Panc1 (cell line): Measurements from ENCODE around the gene PCDHGB5. TPM values are rescaled to one million over a fixed set of nuclear protein-coding genes. Genes with fewer than 3 reads are reported as not detected.

Experiments
- ATAC-seq: fragments of 200-7000 bp; cut with Tn5 transposase; 2 replicates; pipeline ENCODE4 v1.9.1; 2020; ENCODE audit warnings: mild to moderate bottlenecking, moderate library complexity
- BruUV-seq: library from RNA; stranded (reverse); fragments of 400-500 nt; replicated peaks from 2 replicates; lab custom pipeline; 2021; lab: Mats Ljungman, UMichigan
- CTCF ChIA-PET: fragments of 300-600 bp; sonication (Branson Sonifier 250); formaldehyde crosslinking; loops from one replicate; lab custom pipeline; 2022; ENCODE audit warnings: antibody characterized with exemption; lab: Charles Lee
- POLR2A ChIA-PET: fragments of 300-600 bp; sonication (Branson Sonifier 250); formaldehyde crosslinking; loops from one replicate; lab custom pipeline; 2022; ENCODE audit warnings: antibody characterized with exemption; lab: Charles Lee
- DNase-seq: peaks from one replicate; pipeline ENCODE4 v3.0.0-alpha.2; 2010; ENCODE audit warnings: low read depth, low spot score
- H3K27ac ChIP-seq: 2 replicates; pipeline ENCODE4 v1.5.1; 2011; ENCODE audit warnings: mild to moderate bottlenecking, low read length, inconsistent platforms
- H3K27me3 ChIP-seq: fragments of 200-500 bp; sonication (Bioruptor generic); 2 replicates; pipeline ENCODE4 v1.6.0; 2014; ENCODE audit warnings: low read length, inconsistent platforms; ENCODE audit not compliant: control insufficient read depth, insufficient read depth
- H3K36me3 ChIP-seq: fragments of 200-500 bp; sonication (Bioruptor generic); 2 replicates; pipeline ENCODE4 v1.5.1; 2014; ENCODE audit warnings: inconsistent platforms, mild to moderate bottlenecking, low read length, moderate library complexity; ENCODE audit not compliant: control insufficient read depth, insufficient read depth
- H3K4me1 ChIP-seq: 2 replicates; pipeline ENCODE4 v1.5.1; 2011; ENCODE audit warnings: inconsistent platforms, mild to moderate bottlenecking, low read length, moderate library complexity; ENCODE audit not compliant: control insufficient read depth, insufficient read depth
- H3K4me3 ChIP-seq, 2 experiments: 2 replicates each; pipeline ENCODE4 v1.5.1; 2011 to 2012; ENCODE audit warnings: low read depth in 2 of 2, low read length in 2 of 2, mild to moderate bottlenecking in 2 of 2, inconsistent platforms in 1 of 2, moderate library complexity in 1 of 2
- H3K9me3 ChIP-seq: fragments of 200-500 bp; sonication (Bioruptor generic); 2 replicates; pipeline ENCODE4 v1.5.1; 2014; ENCODE audit warnings: low read depth, mild to moderate bottlenecking, inconsistent platforms, low read length, moderate library complexity; ENCODE audit not compliant: control insufficient read depth, insufficient read depth
- POLR2AphosphoS5 ChIP-seq: IDR thresholded peaks from 2 replicates; pipeline ENCODE4 v1.6.1; 2012; ENCODE audit warnings: mild to moderate bottlenecking, low read depth, low read length, moderate library complexity
- REST ChIP-seq, 2 experiments: IDR thresholded peaks; 2 replicates each; pipeline ENCODE4 v1.6.1; 2011 to 2012; ENCODE audit warnings: low read depth in 2 of 2, control low read depth in 1 of 2, low read length in 1 of 2, mild to moderate bottlenecking in 1 of 2, moderate library complexity in 1 of 2; ENCODE audit not compliant: insufficient read depth in 1 of 2
- SIN3A ChIP-seq: IDR thresholded peaks from 2 replicates; pipeline ENCODE4 v1.6.1; 2012; ENCODE audit warnings: low read depth, mild to moderate bottlenecking, low read length, moderate library complexity, borderline replicate concordance; ENCODE audit not compliant: insufficient read depth
- TCF7L2 ChIP-seq: IDR thresholded peaks from 2 replicates; pipeline ENCODE4 v1.6.1; 2011; ENCODE audit warnings: mild to moderate bottlenecking, low read depth, low read length, inconsistent platforms
- in situ Hi-C: cut with HindIII; loops from 2 replicates; pipeline ENCODE4 v1.10.0; 2016; ENCODE audit warnings: low sequenced_read_pairs, low pct_unique_long_range_greater_than_20kb
- intact Hi-C: fragments of 100-400 bp; cut with micrococcal nuclease; formaldehyde crosslinking; loops from one replicate; pipeline ENCODE4 v1.10.0; 2022; ENCODE audit not compliant: unreplicated experiment
- total RNA-seq: library from RNA; stranded (reverse); gene quantifications from one replicate; pipeline ENCODE4 v1.2.1, GENCODE V29; 2021; ENCODE audit not compliant: unreplicated experiment
- TF ChIP-seq, protein P1 (sequence below): fragments of 450-650 bp; IDR thresholded peaks from 2 replicates; pipeline ENCODE4 v1.5.1; 2017; ENCODE audit warnings: mild to moderate bottlenecking

Gene PCDHGB5
- total RNA-seq, 1 experiment from 2014 or later, result 0.87 TPM

DNA sequence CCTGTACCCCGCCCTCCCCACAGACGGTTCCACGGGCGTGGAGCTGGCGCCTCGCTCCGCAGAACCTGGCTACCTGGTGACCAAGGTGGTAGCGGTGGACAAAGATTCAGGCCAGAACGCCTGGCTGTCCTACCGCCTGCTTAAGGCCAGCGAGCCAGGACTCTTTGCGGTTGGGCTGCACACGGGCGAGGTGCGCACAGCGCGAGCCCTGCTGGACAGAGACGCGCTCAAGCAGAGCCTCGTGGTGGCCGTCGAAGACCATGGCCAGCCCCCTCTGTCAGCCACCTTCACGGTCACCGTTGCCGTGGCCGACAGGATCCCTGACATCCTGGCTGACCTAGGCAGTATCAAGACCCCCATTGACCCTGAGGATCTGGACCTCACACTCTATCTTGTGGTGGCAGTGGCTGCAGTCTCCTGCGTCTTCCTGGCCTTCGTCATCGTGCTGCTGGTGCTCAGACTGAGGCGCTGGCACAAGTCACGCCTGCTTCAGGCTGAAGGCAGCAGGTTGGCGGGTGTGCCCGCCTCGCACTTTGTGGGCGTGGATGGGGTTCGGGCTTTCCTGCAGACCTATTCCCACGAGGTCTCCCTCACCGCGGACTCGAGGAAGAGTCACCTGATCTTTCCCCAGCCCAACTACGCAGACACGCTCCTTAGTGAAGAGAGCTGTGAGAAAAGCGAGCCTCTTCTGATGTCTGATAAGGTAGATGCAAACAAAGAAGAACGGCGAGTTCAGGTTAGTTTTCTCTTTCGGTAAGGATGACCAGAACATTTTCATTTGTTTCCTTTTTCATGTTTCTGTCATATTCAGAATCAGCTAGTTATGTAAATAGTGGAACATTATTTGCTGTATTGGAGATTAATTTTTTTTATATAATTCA is 31.5 kb upstream of the PCDHGB5 start:
- POLR2A ChIA-PET, result no interaction called here
- in situ Hi-C loops (no loop called here), intact Hi-C loops (loop anchor here (10.0 kb wide), 1 partner anchor 49 kb away; the partner anchor contains the start of genes PCDHGA10 and PCDHGB7)
- no peak overlapping the region for H3K27ac ChIP-seq
- no peaks in the 10 kb centered on the region for H3K4me1 ChIP-seq
- CTCF ChIA-PET, result no interaction called here
- DNase-seq, result no peak
- peaks cover 13% of the 10 kb centered on the region; the same call in 1 of the 2 replicates for H3K9me3 ChIP-seq
- BruUV-seq, result no TSS peak
- TF ChIP-seq POLR2AphosphoS5 (no peak), TCF7L2 (no peak), REST (IDR thresholded peaks at IDR 0.05; ENCODE audit: insufficient read depth in 1 of 2, low read depth in 2 of 2, low read length in 1 of 2) (no peak), SIN3A (no peak)
- TF ChIP-seq, protein P1, sequence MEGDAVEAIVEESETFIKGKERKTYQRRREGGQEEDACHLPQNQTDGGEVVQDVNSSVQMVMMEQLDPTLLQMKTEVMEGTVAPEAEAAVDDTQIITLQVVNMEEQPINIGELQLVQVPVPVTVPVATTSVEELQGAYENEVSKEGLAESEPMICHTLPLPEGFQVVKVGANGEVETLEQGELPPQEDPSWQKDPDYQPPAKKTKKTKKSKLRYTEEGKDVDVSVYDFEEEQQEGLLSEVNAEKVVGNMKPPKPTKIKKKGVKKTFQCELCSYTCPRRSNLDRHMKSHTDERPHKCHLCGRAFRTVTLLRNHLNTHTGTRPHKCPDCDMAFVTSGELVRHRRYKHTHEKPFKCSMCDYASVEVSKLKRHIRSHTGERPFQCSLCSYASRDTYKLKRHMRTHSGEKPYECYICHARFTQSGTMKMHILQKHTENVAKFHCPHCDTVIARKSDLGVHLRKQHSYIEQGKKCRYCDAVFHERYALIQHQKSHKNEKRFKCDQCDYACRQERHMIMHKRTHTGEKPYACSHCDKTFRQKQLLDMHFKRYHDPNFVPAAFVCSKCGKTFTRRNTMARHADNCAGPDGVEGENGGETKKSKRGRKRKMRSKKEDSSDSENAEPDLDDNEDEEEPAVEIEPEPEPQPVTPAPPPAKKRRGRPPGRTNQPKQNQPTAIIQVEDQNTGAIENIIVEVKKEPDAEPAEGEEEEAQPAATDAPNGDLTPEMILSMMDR, result no peak
- H3K4me3 ChIP-seq, result no peak overlapping the region
- H3K36me3 ChIP-seq, result no peaks in the 10 kb centered on the region
- ATAC-seq, result no peak
- H3K27me3 ChIP-seq, result no peaks in the 10 kb centered on the region

DNA sequence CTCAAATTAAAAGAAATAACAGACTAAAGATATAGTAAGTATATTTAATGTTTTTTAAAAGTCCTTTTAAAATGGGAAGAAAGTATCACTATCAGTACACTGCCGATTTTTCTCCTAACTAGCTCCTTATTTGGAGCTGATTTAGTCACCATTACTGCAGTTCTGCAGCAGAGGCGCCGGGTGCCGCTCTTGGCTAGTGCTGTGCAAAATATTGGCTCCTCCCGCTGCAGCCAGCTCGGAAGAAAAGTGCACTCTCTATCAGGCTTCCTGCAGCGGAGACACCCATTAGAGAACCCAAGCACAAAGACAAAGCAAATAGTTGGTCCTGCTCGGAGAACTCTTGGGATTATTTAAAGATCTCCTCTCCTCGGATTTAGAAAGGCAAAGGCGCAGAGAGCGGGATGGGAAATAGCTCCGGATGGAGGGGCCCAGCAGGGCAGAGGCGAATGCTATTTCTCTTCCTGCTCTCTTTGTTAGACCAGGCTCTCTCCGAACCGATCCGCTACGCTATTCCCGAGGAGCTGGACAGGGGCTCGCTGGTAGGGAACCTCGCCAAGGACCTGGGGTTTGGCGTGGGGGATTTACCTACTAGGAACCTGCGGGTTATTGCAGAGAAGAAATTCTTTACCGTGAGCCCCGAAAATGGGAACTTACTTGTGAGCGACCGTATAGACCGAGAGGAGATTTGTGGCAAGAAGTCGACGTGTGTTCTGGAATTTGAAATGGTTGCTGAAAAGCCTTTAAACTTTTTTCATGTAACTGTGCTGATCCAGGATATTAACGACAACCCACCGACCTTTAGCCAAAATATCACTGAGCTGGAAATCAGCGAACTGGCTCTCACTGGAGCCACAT is 27.5 kb upstream of the PCDHGB5 start, which contains the start of gene PCDHGB3:
Gene PCDHGB3 (plus strand): TSS at position 249 of the 855 bp plus-strand sequence. CDS start 153 bp downstream, at position 402.
- DNase-seq, result no peak
- H3K27ac ChIP-seq, result no peak within 1 kb of the TSS
- no peaks in the 10 kb centered on the region for H3K36me3 ChIP-seq
- no peaks in the 10 kb centered on the region for H3K27me3 ChIP-seq
- in situ Hi-C loops, result no loop called here
- POLR2A ChIA-PET, result no interaction called here
- intact Hi-C loops, result loop anchor here (10.0 kb wide), 1 partner anchor 45 kb away; the partner anchor contains the start of genes PCDHGA10 and PCDHGB7
- no TSS peak for BruUV-seq
- TF ChIP-seq SIN3A (no peak), REST (IDR thresholded peaks at IDR 0.05; ENCODE audit: insufficient read depth in 1 of 2, low read depth in 2 of 2, low read length in 1 of 2) (no peak), TCF7L2 (no peak), POLR2AphosphoS5 (no peak)
- TF ChIP-seq, protein P1, result no peak
- ATAC-seq, result no peak
- peaks cover 7% of the 10 kb centered on the region; the same call in 1 of the 2 replicates for H3K9me3 ChIP-seq
- CTCF ChIA-PET, result interaction anchor here (0.7 kb wide), 1 partner anchor 147 kb away, joined by 3 read pairs; the partner anchor contains the start of gene PCDHB14
- no peaks in the 10 kb centered on the region for H3K4me1 ChIP-seq
- no peak within 1 kb of the TSS for H3K4me3 ChIP-seq
